Panc1 (cell line): ENCODE measurements around the gene C12orf43. TPM values are rescaled to one million over a fixed set of nuclear protein-coding genes. Genes with fewer than 3 reads are reported as not detected.

ENCODE experiments used
- ATAC-seq: fragments of 200-7000 bp; cut with Tn5 transposase; 2 replicates; pipeline ENCODE4 v1.9.1; 2020; ENCODE audit warnings: mild to moderate bottlenecking, moderate library complexity
- BruUV-seq: library from RNA; stranded (reverse); fragments of 400-500 nt; replicated peaks from 2 replicates; lab custom pipeline; 2021; lab: Mats Ljungman, UMichigan
- CTCF ChIA-PET: fragments of 300-600 bp; sonication (Branson Sonifier 250); formaldehyde crosslinking; loops from one replicate; lab custom pipeline; 2022; ENCODE audit warnings: antibody characterized with exemption; lab: Charles Lee
- POLR2A ChIA-PET: fragments of 300-600 bp; sonication (Branson Sonifier 250); formaldehyde crosslinking; loops from one replicate; lab custom pipeline; 2022; ENCODE audit warnings: antibody characterized with exemption; lab: Charles Lee
- DNase-seq: peaks from one replicate; pipeline ENCODE4 v3.0.0-alpha.2; 2010; ENCODE audit warnings: low read depth, low spot score
- H3K27ac ChIP-seq: 2 replicates; pipeline ENCODE4 v1.5.1; 2011; ENCODE audit warnings: mild to moderate bottlenecking, low read length, inconsistent platforms
- H3K27me3 ChIP-seq: fragments of 200-500 bp; sonication (Bioruptor generic); 2 replicates; pipeline ENCODE4 v1.6.0; 2014; ENCODE audit warnings: low read length, inconsistent platforms; ENCODE audit not compliant: control insufficient read depth, insufficient read depth
- H3K36me3 ChIP-seq: fragments of 200-500 bp; sonication (Bioruptor generic); 2 replicates; pipeline ENCODE4 v1.5.1; 2014; ENCODE audit warnings: inconsistent platforms, mild to moderate bottlenecking, low read length, moderate library complexity; ENCODE audit not compliant: control insufficient read depth, insufficient read depth
- H3K4me1 ChIP-seq: 2 replicates; pipeline ENCODE4 v1.5.1; 2011; ENCODE audit warnings: inconsistent platforms, mild to moderate bottlenecking, low read length, moderate library complexity; ENCODE audit not compliant: control insufficient read depth, insufficient read depth
- H3K4me3 ChIP-seq, 2 experiments: 2 replicates each; pipeline ENCODE4 v1.5.1; 2011 to 2012; ENCODE audit warnings: low read depth in 2 of 2, low read length in 2 of 2, mild to moderate bottlenecking in 2 of 2, inconsistent platforms in 1 of 2, moderate library complexity in 1 of 2
- H3K9me3 ChIP-seq: fragments of 200-500 bp; sonication (Bioruptor generic); 2 replicates; pipeline ENCODE4 v1.5.1; 2014; ENCODE audit warnings: low read depth, mild to moderate bottlenecking, inconsistent platforms, low read length, moderate library complexity; ENCODE audit not compliant: control insufficient read depth, insufficient read depth
- POLR2AphosphoS5 ChIP-seq: IDR thresholded peaks from 2 replicates; pipeline ENCODE4 v1.6.1; 2012; ENCODE audit warnings: mild to moderate bottlenecking, low read depth, low read length, moderate library complexity
- REST ChIP-seq, 2 experiments: IDR thresholded peaks; 2 replicates each; pipeline ENCODE4 v1.6.1; 2011 to 2012; ENCODE audit warnings: low read depth in 2 of 2, control low read depth in 1 of 2, low read length in 1 of 2, mild to moderate bottlenecking in 1 of 2, moderate library complexity in 1 of 2; ENCODE audit not compliant: insufficient read depth in 1 of 2
- SIN3A ChIP-seq: IDR thresholded peaks from 2 replicates; pipeline ENCODE4 v1.6.1; 2012; ENCODE audit warnings: low read depth, mild to moderate bottlenecking, low read length, moderate library complexity, borderline replicate concordance; ENCODE audit not compliant: insufficient read depth
- TCF7L2 ChIP-seq: IDR thresholded peaks from 2 replicates; pipeline ENCODE4 v1.6.1; 2011; ENCODE audit warnings: mild to moderate bottlenecking, low read depth, low read length, inconsistent platforms
- in situ Hi-C: cut with HindIII; loops from 2 replicates; pipeline ENCODE4 v1.10.0; 2016; ENCODE audit warnings: low sequenced_read_pairs, low pct_unique_long_range_greater_than_20kb
- intact Hi-C: fragments of 100-400 bp; cut with micrococcal nuclease; formaldehyde crosslinking; loops from one replicate; pipeline ENCODE4 v1.10.0; 2022; ENCODE audit not compliant: unreplicated experiment
- total RNA-seq: library from RNA; stranded (reverse); gene quantifications from one replicate; pipeline ENCODE4 v1.2.1, GENCODE V29; 2021; ENCODE audit not compliant: unreplicated experiment
- TF ChIP-seq, protein P1 (sequence below): fragments of 450-650 bp; IDR thresholded peaks from 2 replicates; pipeline ENCODE4 v1.5.1; 2017; ENCODE audit warnings: mild to moderate bottlenecking

Gene C12orf43
- total RNA-seq, 1 experiment from 2014 or later, result 20.7 TPM

- DNase-seq (no peak), ATAC-seq (no peak)
- no peaks in the 10 kb centered on the region for H3K9me3 ChIP-seq
- ChIA-PET POLR2A (interaction anchor here (0.6 kb wide), 1 partner anchor 1463 kb away, joined by 5 read pairs; no protein-coding TSS in a partner anchor), CTCF (no interaction called here)
- H3K27ac ChIP-seq, result no peak overlapping the region
- TF ChIP-seq POLR2AphosphoS5 (no peak), REST (IDR thresholded peaks at IDR 0.05; ENCODE audit: insufficient read depth in 1 of 2, low read depth in 2 of 2, low read length in 1 of 2) (no peak), TCF7L2 (no peak), SIN3A (no peak)
- TF ChIP-seq, protein P1, sequence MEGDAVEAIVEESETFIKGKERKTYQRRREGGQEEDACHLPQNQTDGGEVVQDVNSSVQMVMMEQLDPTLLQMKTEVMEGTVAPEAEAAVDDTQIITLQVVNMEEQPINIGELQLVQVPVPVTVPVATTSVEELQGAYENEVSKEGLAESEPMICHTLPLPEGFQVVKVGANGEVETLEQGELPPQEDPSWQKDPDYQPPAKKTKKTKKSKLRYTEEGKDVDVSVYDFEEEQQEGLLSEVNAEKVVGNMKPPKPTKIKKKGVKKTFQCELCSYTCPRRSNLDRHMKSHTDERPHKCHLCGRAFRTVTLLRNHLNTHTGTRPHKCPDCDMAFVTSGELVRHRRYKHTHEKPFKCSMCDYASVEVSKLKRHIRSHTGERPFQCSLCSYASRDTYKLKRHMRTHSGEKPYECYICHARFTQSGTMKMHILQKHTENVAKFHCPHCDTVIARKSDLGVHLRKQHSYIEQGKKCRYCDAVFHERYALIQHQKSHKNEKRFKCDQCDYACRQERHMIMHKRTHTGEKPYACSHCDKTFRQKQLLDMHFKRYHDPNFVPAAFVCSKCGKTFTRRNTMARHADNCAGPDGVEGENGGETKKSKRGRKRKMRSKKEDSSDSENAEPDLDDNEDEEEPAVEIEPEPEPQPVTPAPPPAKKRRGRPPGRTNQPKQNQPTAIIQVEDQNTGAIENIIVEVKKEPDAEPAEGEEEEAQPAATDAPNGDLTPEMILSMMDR, result no peak
- no peaks in the 10 kb centered on the region for H3K4me1 ChIP-seq
- no TSS peak for BruUV-seq
- H3K36me3 ChIP-seq, result no peaks in the 10 kb centered on the region
- intact Hi-C loops (no loop called here), in situ Hi-C loops (no loop called here)
- no peaks in the 10 kb centered on the region for H3K27me3 ChIP-seq
- H3K4me3 ChIP-seq, result no peak overlapping the region
Measured at GRCh38 chr12:120964298-120964697, 52.0 kb downstream of the C12orf43 start.

DNA sequence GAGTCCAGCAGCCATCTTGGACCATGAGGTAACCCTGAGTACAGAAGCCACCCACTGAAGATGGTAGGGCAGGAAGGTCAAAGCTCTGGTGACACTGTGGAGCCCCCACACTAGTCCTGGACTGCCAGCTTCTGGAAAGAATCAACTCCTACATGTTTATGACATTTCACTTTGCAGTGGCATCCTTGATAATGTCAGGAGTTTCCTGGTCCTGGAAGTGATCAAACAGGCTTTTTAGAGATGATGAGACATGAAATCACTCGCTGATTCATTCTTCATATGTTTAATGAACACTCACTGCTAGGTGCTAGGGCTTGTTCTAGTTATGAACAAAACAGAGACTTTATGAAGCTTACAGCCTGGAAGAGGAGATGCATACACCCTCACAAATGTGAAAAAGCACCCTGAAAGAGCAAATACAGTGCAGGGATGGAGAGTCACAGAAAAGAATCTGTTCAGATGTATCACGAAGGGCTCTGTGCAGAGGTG lies 53.7 kb downstream of the C12orf43 start:
- ChIA-PET POLR2A (no interaction called here), CTCF (interaction anchor here (0.6 kb wide), 1 partner anchor 209 kb away, joined by 5 read pairs; no protein-coding TSS in a partner anchor)
- in situ Hi-C loops, result no loop called here
- Histone ChIP-seq H3K4me1 (no peaks in the 10 kb centered on the region), H3K36me3 (no peaks in the 10 kb centered on the region), H3K27ac (no peak overlapping the region), H3K9me3 (no peaks in the 10 kb centered on the region), H3K4me3 (no peak overlapping the region), H3K27me3 (no peaks in the 10 kb centered on the region)
- intact Hi-C loops, result no loop called here
- TF ChIP-seq SIN3A (no peak), REST (IDR thresholded peaks at IDR 0.05; ENCODE audit: insufficient read depth in 1 of 2, low read depth in 2 of 2, low read length in 1 of 2) (no peak), POLR2AphosphoS5 (no peak), TCF7L2 (no peak)
- TF ChIP-seq, protein P1, result no peak
- no peak for DNase-seq
- no peak for ATAC-seq
- BruUV-seq, result no TSS peak
